Measurements from ENCODE around the gene CLTA. TPM values are rescaled to one million over a fixed set of nuclear protein-coding genes. Genes with fewer than 3 reads are reported as not detected.

CLTA gene
- total RNA-seq, 2 experiments from 2014 or later = 150 to 171 TPM

DNA sequence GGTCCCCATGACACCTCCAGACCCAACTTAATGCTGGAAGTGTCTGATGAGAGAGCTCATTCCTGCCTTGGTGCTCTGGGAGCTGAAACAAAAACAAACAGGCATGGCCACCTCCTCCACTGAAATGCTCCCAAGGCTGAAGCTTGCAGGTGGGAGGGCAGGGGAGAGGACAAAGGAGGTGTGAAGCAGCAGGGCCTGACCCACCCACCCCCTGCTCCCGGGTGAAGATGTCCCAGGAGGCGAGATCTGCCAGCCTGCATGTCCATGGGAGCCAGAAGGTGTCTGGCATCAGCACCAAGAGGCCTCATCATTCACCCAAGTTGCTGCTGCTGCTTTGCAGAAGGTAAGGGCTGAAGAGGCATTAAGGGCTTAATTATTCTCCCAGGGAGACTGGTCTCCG is 25.7 kb upstream of the CLTA start:
- Histone ChIP-seq H3K4me2 (ENCODE audit: low read length) (no peak overlapping the region), H3K9me3 (ENCODE audit: low read length) (no peaks in the 10 kb centered on the region), H3K9me2 (ENCODE audit: insufficient read depth, low read length) (no peaks in the 10 kb centered on the region), H4K20me1 (ENCODE audit: insufficient read depth, low read length) (no peaks in the 10 kb centered on the region), H3K36me3 (ENCODE audit: insufficient read depth, low read length) (no peaks in the 10 kb centered on the region), H3K79me2 (ENCODE audit: insufficient read depth, low read depth, low read length) (no peaks in the 10 kb centered on the region), H3K4me1 (ENCODE audit: insufficient read depth, low read length, poor library complexity, severe bottlenecking) (peaks cover 3% of the 10 kb centered on the region), H2AFZ (ENCODE audit: low read length) (no peak overlapping the region), H3K27ac (ENCODE audit: low read depth, low read length, poor library complexity, severe bottlenecking) (no peak overlapping the region), H3K4me3 (ENCODE audit: low read depth, low read length, poor library complexity, severe bottlenecking) (no peak overlapping the region)
- DNase-seq (ENCODE audit: low spot score) = no peak
- intact Hi-C loops (cut with micrococcal nuclease; ENCODE audit: unreplicated experiment) = loop anchor here (10.0 kb wide), 1 partner anchor 130 kb away; the partner anchor contains the start of gene RECK
- ChIA-PET POLR2A (interaction anchor here (1.1 to 1.3 kb wide), 3 partner anchors 11 to 62 kb away, joined by 3 read pairs; no protein-coding TSS in a partner anchor), CTCF (ENCODE audit: unreplicated experiment) (interaction anchor here (4.1 kb wide), 1 partner anchor 63 kb away, joined by 31 read pairs; no protein-coding TSS in a partner anchor)
- BruUV-seq (replicated peaks) = no TSS peak
- TF ChIP-seq EZH2phosphoT487 (IDR thresholded peaks at IDR 0.05; ENCODE audit: borderline replicate concordance, low read depth, low read length) = no peak
- TF ChIP-seq, protein P1, sequence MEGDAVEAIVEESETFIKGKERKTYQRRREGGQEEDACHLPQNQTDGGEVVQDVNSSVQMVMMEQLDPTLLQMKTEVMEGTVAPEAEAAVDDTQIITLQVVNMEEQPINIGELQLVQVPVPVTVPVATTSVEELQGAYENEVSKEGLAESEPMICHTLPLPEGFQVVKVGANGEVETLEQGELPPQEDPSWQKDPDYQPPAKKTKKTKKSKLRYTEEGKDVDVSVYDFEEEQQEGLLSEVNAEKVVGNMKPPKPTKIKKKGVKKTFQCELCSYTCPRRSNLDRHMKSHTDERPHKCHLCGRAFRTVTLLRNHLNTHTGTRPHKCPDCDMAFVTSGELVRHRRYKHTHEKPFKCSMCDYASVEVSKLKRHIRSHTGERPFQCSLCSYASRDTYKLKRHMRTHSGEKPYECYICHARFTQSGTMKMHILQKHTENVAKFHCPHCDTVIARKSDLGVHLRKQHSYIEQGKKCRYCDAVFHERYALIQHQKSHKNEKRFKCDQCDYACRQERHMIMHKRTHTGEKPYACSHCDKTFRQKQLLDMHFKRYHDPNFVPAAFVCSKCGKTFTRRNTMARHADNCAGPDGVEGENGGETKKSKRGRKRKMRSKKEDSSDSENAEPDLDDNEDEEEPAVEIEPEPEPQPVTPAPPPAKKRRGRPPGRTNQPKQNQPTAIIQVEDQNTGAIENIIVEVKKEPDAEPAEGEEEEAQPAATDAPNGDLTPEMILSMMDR (conservative IDR thresholded peaks at IDR 0.05; ENCODE audit: low read length) = no peak

- intact Hi-C loops (cut with micrococcal nuclease; ENCODE audit: unreplicated experiment) = loop anchor here (1.0 to 10.0 kb wide), 5 partner anchors 11 to 211 kb away; partner anchors contain the start of gene RECK
These were observed 24.9 kb upstream of the CLTA start for GRCh38 chr9:36165826-36166167.

More at GRCh38 chr9:36165826-36166167, 24.9 kb upstream of the CLTA start:
- POLR2A ChIA-PET = interaction anchor here (0.7 to 1.6 kb wide), 5 partner anchors 14 to 1150 kb away, joined by 3 to 13 read pairs (median 5); no protein-coding TSS in a partner anchor
- H4K20me1 ChIP-seq (ENCODE audit: insufficient read depth, low read length) = no peaks in the 10 kb centered on the region
- no peak for DNase-seq (ENCODE audit: low spot score)
- CTCF ChIA-PET (ENCODE audit: unreplicated experiment) = interaction anchor here (1.0 to 4.1 kb wide), 2 partner anchors 25 to 64 kb away, joined by 4 to 31 read pairs; partner anchors contain the start of gene CLTA
- no peaks in the 10 kb centered on the region for H3K9me3 ChIP-seq (ENCODE audit: low read length)
- no TSS peak for BruUV-seq (replicated peaks)
- peak overlapping the region; percentile 69 for H3K4me3 ChIP-seq (ENCODE audit: low read depth, low read length, poor library complexity, severe bottlenecking)
- peak overlapping the region; percentile 89; the same call in 1 of the 2 replicates for H3K4me2 ChIP-seq (ENCODE audit: low read length)
- H3K9me2 ChIP-seq (ENCODE audit: insufficient read depth, low read length) = no peaks in the 10 kb centered on the region
- H3K27ac ChIP-seq (ENCODE audit: low read depth, low read length, poor library complexity, severe bottlenecking) = no peak overlapping the region
- peak overlapping the region; percentile 89; the same call in 1 of the 2 replicates for H2AFZ ChIP-seq (ENCODE audit: low read length)
- no peak for TF ChIP-seq EZH2phosphoT487 (IDR thresholded peaks at IDR 0.05; ENCODE audit: borderline replicate concordance, low read depth, low read length)
- TF ChIP-seq, protein P1 (conservative IDR thresholded peaks at IDR 0.05; ENCODE audit: low read length) = no peak
- H3K79me2 ChIP-seq (ENCODE audit: insufficient read depth, low read depth, low read length) = no peaks in the 10 kb centered on the region
- H3K4me1 ChIP-seq (ENCODE audit: insufficient read depth, low read length, poor library complexity, severe bottlenecking) = peaks cover 3% of the 10 kb centered on the region
- no peaks in the 10 kb centered on the region for H3K36me3 ChIP-seq (ENCODE audit: insufficient read depth, low read length)
